ENCODE results near the gene STK11IP. TPM values are rescaled to one million over a fixed set of nuclear protein-coding genes. Genes with fewer than 3 reads are reported as not detected.

Gene STK11IP
- total and polyA plus RNA-seq, 2 of the 4 experiments (the other 2 are of a cell fraction): 14.5 to 19.7 TPM

- H3K23ac ChIP-seq (ENCODE audit: low read depth, low read length): no peak overlapping the region
- intact Hi-C loops (cut with micrococcal nuclease) (no loop called here), dilution Hi-C loops (cut with HindIII; ENCODE audit: low sequenced_read_pairs, unreplicated experiment) (no loop called here), in situ Hi-C loops (cut with MboI; ENCODE audit: low sequenced_read_pairs) (no loop called here)
- DNase-seq (no peak), ATAC-seq (ENCODE audit: low read depth) (no peak)
- no peak overlapping the region for H4K91ac ChIP-seq (ENCODE audit: insufficient read depth, low read depth, low read length)
- H2BK15ac ChIP-seq (ENCODE audit: low read depth, low read length): no peak overlapping the region
- H3K9me3 ChIP-seq (ENCODE audit: control insufficient read depth, insufficient read depth, low read length): no peaks in the 10 kb centered on the region
- no peak overlapping the region for H3K56ac ChIP-seq (ENCODE audit: extremely low read depth, insufficient read depth, low read length)
- H2BK20ac ChIP-seq (ENCODE audit: low read depth, low read length): no peak overlapping the region
- no peaks in the 10 kb centered on the region for H3K79me1 ChIP-seq (ENCODE audit: low read depth in 1 of 2, low read length in 2 of 2)
- peaks cover 2% of the 10 kb centered on the region; the same call in 1 of the 2 replicates for H3K4me1 ChIP-seq (ENCODE audit: control insufficient read depth, insufficient read depth, low read length)
- H2BK5ac ChIP-seq (ENCODE audit: low read depth, low read length, poor library complexity, severe bottlenecking): no peak overlapping the region
- no TSS peak for BruUV-seq (replicated peaks)
- no peak overlapping the region for H3K4me2 ChIP-seq (ENCODE audit: low read depth, low read length)
- no peak overlapping the region for H2BK120ac ChIP-seq (ENCODE audit: low read depth, low read length)
- WGBS, 2 experiments (ENCODE audit: extremely low coverage in 2 of 2, insufficient read length in 1 of 2): 81% methylated on average over 15 of the region's 25 CpGs; no CpG with 5 or more reads in 1 of the 2 experiments
- no peak overlapping the region for H3K14ac ChIP-seq (replicated peaks; ENCODE audit: low read depth, low read length)
- H4K5ac ChIP-seq (ENCODE audit: low read depth, low read length): no peak overlapping the region
- no peak overlapping the region for H4K8ac ChIP-seq (ENCODE audit: low read depth in 2 of 2, low read length in 2 of 2)
- H2AK5ac ChIP-seq (ENCODE audit: low read depth, low read length): no peak overlapping the region
- POLR2A ChIA-PET (ENCODE audit: unreplicated experiment): interaction anchor here (1.1 kb wide), 1 partner anchor 13 kb away, joined by 6 read pairs; the partner anchor contains the start of gene OBSL1
- H3K4ac ChIP-seq (ENCODE audit: low read depth, low read length): no peak overlapping the region
- no peaks in the 10 kb centered on the region for H3K27me3 ChIP-seq (ENCODE audit: control insufficient read depth, insufficient read depth, low read length)
- H3K27ac ChIP-seq (ENCODE audit: insufficient read depth, low read length): no peak overlapping the region
- H4K20me1 ChIP-seq (ENCODE audit: insufficient read depth, low read length): peaks cover 3% of the 10 kb centered on the region; the same call in 1 of the 2 replicates
- no peak overlapping the region for H2AK9ac ChIP-seq (replicated peaks; ENCODE audit: low read depth, low read length, poor library complexity)
- no peak overlapping the region for H2AFZ ChIP-seq (replicated peaks; ENCODE audit: low read length, poor library complexity)
- no peak overlapping the region for H3K9ac ChIP-seq (ENCODE audit: low read depth, low read length)
- H3K9me1 ChIP-seq (ENCODE audit: insufficient read depth, low read length): no peaks in the 10 kb centered on the region
- CTCF ChIA-PET: no interaction called here
- H3K18ac ChIP-seq (ENCODE audit: low read depth, low read length): no peak overlapping the region
- H3K4me3 ChIP-seq (ENCODE audit: insufficient read depth, low read depth, low read length): no peak overlapping the region
- peaks cover 2% of the 10 kb centered on the region; the same call in 1 of the 2 replicates for H3K36me3 ChIP-seq (ENCODE audit: control insufficient read depth, insufficient read depth, low read length)
- TF ChIP-seq ELK1 (IDR thresholded peaks at IDR 0.05; ENCODE audit: borderline replicate concordance, low read depth, low read length) (no peak), FOS (IDR thresholded peaks at IDR 0.05; ENCODE audit: low read depth, low read length) (no peak), MAFK (IDR thresholded peaks at IDR 0.05; ENCODE audit: low read depth, low read length) (no peak), SMC3 (IDR thresholded peaks at IDR 0.05; ENCODE audit: low read depth, low read length) (no peak), CEBPB (IDR thresholded peaks at IDR 0.05; ENCODE audit: low read depth, low read length) (no peak), USF2 (IDR thresholded peaks at IDR 0.05; ENCODE audit: low read depth, low read length) (no peak), POLR2A (IDR thresholded peaks at IDR 0.05; ENCODE audit: low read depth, low read length) (no peak), CHD1 (IDR thresholded peaks at IDR 0.05; ENCODE audit: low read depth, low read length) (no peak), RAD21 (IDR thresholded peaks at IDR 0.05; ENCODE audit: low read length) (no peak), BHLHE40 (IDR thresholded peaks at IDR 0.05; ENCODE audit: low read depth, low read length) (no peak), RFX5 (IDR thresholded peaks at IDR 0.05; ENCODE audit: low read depth, low read length) (no peak), RCOR1 (IDR thresholded peaks at IDR 0.05; ENCODE audit: insufficient replicate concordance, low read length) (no peak), MXI1 (IDR thresholded peaks at IDR 0.05; ENCODE audit: borderline replicate concordance, low read depth, low read length) (no peak), MAZ (IDR thresholded peaks at IDR 0.05; ENCODE audit: borderline replicate concordance, low read depth, low read length) (no peak), NFE2L2 (IDR thresholded peaks at IDR 0.05; ENCODE audit: low read depth, low read length) (no peak)
Observed at GRCh38 chr2:219557791-219558785, 39.6 kb upstream of the STK11IP start.

Measured in IMR-90 (cell line).